Muscle of leg (tissue), 16 donors: Measurements from ENCODE around the gene PRSS38. TPM values are rescaled to one million over a fixed set of nuclear protein-coding genes. Genes with fewer than 3 reads are reported as not detected.

Experiments used
- DNase-seq: peaks from one replicate; pipeline ENCODE4 v3.0.0; 2013
- H3K27ac ChIP-seq: one replicate; pipeline ENCODE4 v1.5.1; 2013; ENCODE audit warnings: mild to moderate bottlenecking, low read length, control low read depth
- H3K27me3 ChIP-seq: one replicate; pipeline ENCODE4 v1.6.1; 2013; ENCODE audit warnings: low read length; ENCODE audit not compliant: control insufficient read depth, insufficient read depth
- H3K36me3 ChIP-seq: one replicate; pipeline ENCODE4 v1.6.1; 2013; ENCODE audit warnings: low read length; ENCODE audit not compliant: control insufficient read depth, insufficient read depth
- H3K4me1 ChIP-seq: one replicate; pipeline ENCODE4 v1.6.1; 2013; ENCODE audit warnings: low read length; ENCODE audit not compliant: control insufficient read depth, insufficient read depth
- H3K4me3 ChIP-seq: one replicate; pipeline ENCODE4 v1.5.1; 2013; ENCODE audit warnings: low read length, control low read depth
- H3K9me3 ChIP-seq: replicated peaks from 2 replicates; pipeline ENCODE4 v1.6.1; 2013; ENCODE audit warnings: low read depth, low read length; ENCODE audit not compliant: control insufficient read depth
- WGBS: methylation state at CpG from one replicate; pipeline ENCODE4 v1.1.5; 2013; ENCODE audit warnings: missing lambda C conversion rate; ENCODE audit not compliant: insufficient coverage; 5-methylcytosine and 5-hydroxymethylcytosine counted together
- long read RNA-seq, 11 donors: transcript quantifications; one replicate each; lab custom pipeline, GENCODE V29; 2026
- polyA plus RNA-seq, 8 donors: library from polyadenylated mRNA; unstranded; fragments of 120-200 nt; gene quantifications; one replicate each; pipeline versions ENCODE4 v1.2.1 to v1.2.3, GENCODE V29; 2013; ENCODE audit warnings: inconsistent platforms in 1 of 8, low replicate concordance in 1 of 8; ENCODE audit not compliant: insufficient read length in 8 of 8, insufficient read depth in 1 of 8
- total RNA-seq: library from RNA; stranded (reverse); fragments of 120-200 nt; gene quantifications from one replicate; pipeline ENCODE4 v1.2.4, GENCODE V29; 2013

PRSS38 gene
- total RNA-seq (not detected), polyA plus RNA-seq (not detected)
- long read RNA-seq, donor 1 = 0 reads
- long read RNA-seq, donor 2 = 0 reads
- long read RNA-seq, donor 3 = 0 reads
- long read RNA-seq, donor 4 = 0 reads
- long read RNA-seq, donor 5 = 0 reads
- long read RNA-seq, donor 6 = 0 reads
- long read RNA-seq, donor 7 = 0 reads
- long read RNA-seq, donor 8 = 0 reads
- long read RNA-seq, donor 9 = 0 reads
- long read RNA-seq, donor 10 = 0 reads
- long read RNA-seq, donor 11 = 0 reads

DNA sequence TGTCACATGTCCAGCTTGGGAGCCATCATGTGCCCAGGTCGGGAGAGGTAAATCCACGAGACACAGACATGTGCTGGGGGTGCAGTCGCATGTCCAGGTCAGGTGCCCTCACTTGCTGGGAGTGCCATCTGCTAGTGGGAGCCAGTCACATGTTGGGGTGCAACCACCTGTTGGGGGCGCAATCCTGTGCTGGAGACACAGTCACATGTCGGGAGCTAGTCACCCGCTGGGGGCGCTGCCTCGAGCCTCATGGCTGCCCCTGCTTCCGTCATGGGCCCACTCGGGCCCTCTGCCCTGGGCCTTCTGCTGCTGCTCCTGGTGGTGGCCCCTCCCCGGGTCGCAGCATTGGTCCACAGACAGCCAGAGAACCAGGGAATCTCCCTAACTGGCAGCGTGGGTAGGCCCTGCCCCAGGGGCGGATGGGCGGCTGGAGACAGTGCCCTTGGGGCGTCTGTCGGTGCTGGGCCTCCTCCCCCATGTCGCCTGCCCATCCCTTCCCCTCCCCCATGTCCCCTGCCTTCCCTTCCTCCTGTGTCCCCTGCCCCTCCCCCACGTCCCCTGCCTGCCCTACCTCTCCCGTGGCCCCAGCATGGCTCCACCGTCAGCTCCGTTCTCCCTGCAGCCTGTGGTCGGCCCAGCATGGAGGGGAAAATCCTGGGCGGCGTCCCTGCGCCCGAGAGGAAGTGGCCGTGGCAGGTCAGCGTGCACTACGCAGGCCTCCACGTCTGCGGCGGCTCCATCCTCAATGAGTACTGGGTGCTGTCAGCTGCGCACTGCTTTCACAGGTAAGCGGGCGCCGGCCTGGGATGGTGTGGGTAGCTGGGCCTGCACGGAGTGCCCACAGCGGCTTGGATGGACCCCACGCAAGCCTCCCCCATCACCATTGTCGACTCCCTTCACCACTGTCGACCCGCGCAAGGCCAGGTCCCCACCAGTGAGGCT lies at the start of gene PRSS38:
Gene PRSS38, plus strand, starts transcription at position 208 of the 942 bp plus-strand sequence. Its CDS starts 42 bp downstream, at position 250.
- H3K4me3 ChIP-seq = no peak within 1 kb of the TSS
- H3K27me3 ChIP-seq = no peaks in the 10 kb centered on the region
- WGBS = 94% methylated on average over 38 of the region's 44 CpGs
- DNase-seq = no peak
- H3K9me3 ChIP-seq = peaks cover 5% of the 10 kb centered on the region
- H3K4me1 ChIP-seq = no peaks in the 10 kb centered on the region
- H3K36me3 ChIP-seq = no peaks in the 10 kb centered on the region
- H3K27ac ChIP-seq = no peak within 1 kb of the TSS

DNA sequence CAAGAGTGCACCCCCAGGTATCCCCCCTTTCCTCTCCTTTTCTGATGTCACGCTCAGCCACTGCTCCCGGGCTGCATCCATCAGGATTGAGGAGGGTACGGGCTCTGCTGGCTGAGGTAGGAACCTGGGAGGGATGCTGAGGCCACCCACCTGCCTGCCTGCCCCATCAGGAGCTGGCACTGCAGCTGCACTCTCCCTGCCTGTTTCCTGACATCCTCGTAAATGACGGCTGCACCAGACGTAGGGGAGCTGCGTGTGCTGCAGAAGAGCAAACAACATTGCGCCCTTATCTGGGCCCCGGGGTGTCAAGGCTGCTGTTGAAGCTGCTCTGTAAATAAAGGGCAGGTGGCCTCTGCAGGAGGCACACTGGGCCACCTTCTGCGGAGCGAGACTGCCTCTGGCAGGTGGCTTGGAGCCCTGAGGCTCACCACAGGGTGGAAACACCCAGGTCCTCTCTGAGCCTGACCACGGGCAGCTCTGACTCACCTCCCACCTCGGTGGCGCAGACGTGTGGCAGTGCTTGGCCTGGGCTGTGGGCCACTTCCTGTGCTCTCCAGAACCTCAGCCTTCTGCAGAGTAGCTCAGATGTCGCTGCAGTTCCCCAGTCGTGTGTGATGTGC lies 49.4 kb upstream of the PRSS38 start:
- Histone ChIP-seq H3K36me3 (peaks cover 61% of the 10 kb centered on the region), H3K27me3 (no peaks in the 10 kb centered on the region), H3K4me3 (no peak overlapping the region), H3K4me1 (peaks cover 35% of the 10 kb centered on the region), H3K27ac (no peak overlapping the region), H3K9me3 (no peaks in the 10 kb centered on the region)
- no peak for DNase-seq
- WGBS = 73% methylated on average over 13 of the region's 17 CpGs

DNA sequence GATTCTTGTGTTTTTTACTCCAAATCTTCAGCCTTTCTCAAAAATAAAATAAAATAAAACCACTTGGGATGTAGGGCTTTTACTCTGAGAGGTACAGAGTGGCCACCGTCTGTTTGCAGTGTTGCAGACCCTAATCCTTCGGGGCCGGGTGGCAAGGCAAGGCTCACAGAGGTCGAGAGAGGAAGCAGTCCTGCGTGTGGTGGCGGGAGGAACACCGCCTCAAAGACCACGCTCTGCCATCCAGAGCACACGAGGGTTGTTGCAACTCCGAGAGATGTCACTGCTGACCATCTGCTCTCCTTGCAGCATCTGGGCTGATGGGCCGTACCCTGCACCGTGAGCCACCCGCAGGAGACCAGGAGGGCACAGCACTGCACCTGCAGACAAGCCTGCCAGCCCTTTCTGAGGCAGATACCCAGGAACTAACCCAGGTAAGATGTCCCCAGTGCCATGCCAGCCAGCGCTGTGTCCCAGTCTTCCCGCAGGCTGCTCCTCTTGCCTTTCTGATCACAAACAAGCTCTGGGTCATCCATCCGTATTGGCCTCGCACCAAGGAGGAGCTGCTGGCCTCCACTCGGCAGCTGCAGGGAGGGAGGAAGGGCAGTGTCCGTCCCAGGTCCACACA lies 48.7 kb upstream of the PRSS38 start:
- 79% methylated on average over 17 of the region's 19 CpGs for WGBS
- Histone ChIP-seq H3K27me3 (no peaks in the 10 kb centered on the region), H3K9me3 (no peaks in the 10 kb centered on the region), H3K4me3 (no peak overlapping the region), H3K27ac (no peak overlapping the region), H3K4me1 (peaks cover 35% of the 10 kb centered on the region), H3K36me3 (peaks cover 56% of the 10 kb centered on the region)
- peak; percentile 41 for DNase-seq

DNA sequence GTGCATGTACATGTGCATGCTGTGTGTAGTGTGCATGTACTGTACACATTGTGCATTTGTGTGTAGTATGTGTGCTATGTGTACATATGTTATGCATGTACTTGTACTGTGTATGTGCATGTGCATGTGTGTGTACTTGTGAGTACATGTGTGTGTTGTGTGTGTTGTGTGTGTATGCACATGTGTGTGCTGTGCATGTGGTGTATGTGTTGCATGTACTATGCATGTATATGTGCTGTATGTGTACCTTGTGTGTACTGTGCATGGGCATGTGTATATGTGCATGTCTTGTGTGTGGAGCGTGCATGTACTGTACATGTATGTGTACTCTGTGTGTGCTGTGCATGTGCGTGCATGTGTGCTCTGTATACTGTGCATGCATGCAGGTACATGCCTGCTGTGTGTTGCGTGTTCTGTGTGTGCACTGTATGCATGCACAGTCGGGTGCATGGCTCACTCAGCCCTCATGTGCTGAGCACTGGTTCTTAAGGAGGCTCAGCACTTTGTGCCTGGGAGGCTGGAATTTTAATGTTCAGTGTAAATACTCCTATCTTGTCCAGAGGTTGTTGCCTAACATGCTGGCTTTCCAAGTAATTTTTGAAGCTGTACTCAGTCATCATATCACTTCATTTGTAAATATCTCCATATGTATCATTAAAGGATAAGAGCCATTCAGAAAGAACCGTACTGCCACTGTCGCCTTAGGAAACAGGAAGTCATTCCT lies 47.9 kb upstream of the PRSS38 start:
- no peaks in the 10 kb centered on the region for H3K27me3 ChIP-seq
- H3K36me3 ChIP-seq = peaks cover 57% of the 10 kb centered on the region
- DNase-seq = no peak
- no peaks in the 10 kb centered on the region for H3K9me3 ChIP-seq
- H3K4me1 ChIP-seq = peaks cover 32% of the 10 kb centered on the region
- 88% methylated on average over 6 of the region's 6 CpGs for WGBS
- no peak overlapping the region for H3K4me3 ChIP-seq
- no peak overlapping the region for H3K27ac ChIP-seq

DNA sequence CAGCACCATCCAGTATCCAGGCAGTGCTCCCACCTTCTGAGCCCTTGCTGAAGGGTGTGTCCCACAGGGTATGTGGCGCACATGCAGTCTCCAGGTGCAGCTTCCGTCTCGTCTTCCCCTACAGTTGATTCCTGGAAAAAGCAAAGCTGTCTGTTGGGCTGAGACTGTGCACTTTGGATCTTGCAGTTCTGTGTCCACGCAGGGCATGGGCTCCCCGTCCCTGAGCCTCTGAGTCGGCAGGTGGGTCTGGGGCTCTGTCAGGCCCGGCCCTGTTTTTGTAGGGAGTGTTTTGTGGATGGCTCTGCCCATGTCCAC lies 47.4 kb upstream of the PRSS38 start:
- H3K4me3 ChIP-seq = no peak overlapping the region
- DNase-seq = no peak
- WGBS = 68% methylated on average over 3 of the region's 7 CpGs
- H3K4me1 ChIP-seq = peaks cover 27% of the 10 kb centered on the region
- no peaks in the 10 kb centered on the region for H3K27me3 ChIP-seq
- H3K9me3 ChIP-seq = no peaks in the 10 kb centered on the region
- H3K27ac ChIP-seq = no peak overlapping the region
- H3K36me3 ChIP-seq = peaks cover 57% of the 10 kb centered on the region

DNA sequence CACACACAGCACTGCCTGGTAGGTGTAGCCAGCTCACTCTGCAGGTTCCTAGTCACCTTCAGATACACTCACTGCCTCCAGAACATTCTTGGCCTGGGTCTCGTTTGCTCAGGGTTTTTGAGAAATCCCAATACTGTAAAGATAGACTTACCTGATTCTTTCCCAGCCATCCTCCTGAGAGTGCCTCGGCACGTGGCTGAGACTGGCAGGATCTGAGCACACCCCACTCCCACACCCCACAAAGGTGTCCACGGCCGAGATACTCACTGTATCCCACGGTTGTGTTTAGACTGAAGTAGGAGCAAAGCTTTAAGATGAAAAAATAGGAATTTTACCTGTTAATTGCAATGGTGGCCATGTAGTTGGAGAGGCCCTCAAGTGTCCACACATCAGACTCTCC lies 46.8 kb upstream of the PRSS38 start:
- Histone ChIP-seq H3K4me1 (peaks cover 28% of the 10 kb centered on the region), H3K36me3 (peaks cover 54% of the 10 kb centered on the region), H3K4me3 (no peak overlapping the region), H3K9me3 (no peaks in the 10 kb centered on the region), H3K27ac (no peak overlapping the region), H3K27me3 (no peaks in the 10 kb centered on the region)
- no peak for DNase-seq
- 70% methylated on average over 1 of the region's 6 CpGs for WGBS

DNA sequence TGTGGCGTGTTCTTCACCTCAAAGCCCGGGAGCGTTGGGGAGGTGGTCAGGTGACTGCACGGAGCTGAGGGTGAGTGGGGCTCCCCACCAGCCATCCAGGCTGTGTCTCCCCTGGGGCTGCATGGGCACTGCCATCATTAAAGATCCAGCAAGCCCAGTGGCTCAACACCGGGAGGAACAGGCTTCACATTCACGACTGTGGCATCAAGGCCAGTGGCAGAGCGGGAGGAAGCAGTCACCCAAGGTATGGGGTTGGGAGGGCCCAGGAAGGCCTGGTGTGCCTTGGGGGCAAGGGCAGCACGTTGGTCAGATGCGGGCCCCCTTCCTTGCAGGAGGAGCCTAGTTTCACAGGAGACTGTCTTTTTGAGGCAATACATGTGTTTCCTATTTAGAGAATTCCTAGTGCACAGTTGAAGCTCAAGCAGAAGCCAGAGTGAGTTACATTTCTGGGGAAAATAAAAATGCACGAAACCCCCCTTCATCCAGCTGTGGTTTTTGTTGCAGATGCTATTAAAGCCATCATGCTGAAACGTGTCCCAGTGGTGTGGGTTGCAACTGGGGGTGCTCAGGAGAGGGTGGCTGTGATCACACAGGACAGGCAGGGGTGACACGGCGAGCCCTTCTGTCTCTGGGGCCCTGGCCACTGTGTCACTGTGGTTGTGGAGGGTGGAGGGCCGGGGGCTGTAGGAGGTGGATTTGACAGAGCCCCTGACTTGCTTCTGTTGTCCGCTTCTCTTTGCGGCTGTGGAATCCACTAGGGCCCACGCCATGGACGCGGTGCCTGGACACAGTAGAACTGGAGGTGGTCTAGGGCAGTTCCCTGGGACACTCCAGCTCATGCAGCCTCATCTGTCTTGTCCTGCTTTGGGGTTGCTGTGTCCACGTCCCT lies 46.2 kb upstream of the PRSS38 start:
- Histone ChIP-seq H3K27ac (no peak overlapping the region), H3K9me3 (no peaks in the 10 kb centered on the region), H3K36me3 (peaks cover 50% of the 10 kb centered on the region), H3K4me1 (peaks cover 34% of the 10 kb centered on the region), H3K4me3 (no peak overlapping the region), H3K27me3 (no peaks in the 10 kb centered on the region)
- DNase-seq = no peak
- WGBS = 76% methylated on average over 14 of the region's 20 CpGs

DNA sequence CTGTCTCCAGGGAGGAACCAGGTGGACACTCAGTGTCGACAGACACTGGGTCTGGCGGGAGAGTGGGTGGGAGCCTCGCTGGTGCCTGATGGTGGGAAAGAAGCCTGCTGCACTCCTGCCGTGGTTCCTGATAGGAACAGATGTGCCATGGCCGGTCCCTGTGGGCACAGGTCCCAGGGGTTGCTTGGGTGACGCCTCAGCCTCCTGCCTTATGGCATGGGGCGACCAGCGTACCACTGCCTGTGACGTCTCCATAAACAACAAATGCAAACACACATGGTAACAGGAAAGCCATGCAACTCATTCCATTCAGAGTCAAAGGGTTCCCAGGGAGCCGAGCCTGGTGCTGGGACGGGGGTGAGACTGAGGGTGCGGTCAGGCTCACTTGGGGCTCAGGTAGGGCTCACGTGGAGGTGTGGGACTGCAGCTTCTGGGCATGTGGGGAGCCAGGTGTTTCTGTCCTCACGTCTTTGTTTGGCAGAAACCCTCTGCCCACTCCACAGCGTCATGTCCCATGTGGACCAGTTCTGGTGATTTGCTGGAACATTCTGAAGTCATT lies 45.5 kb upstream of the PRSS38 start:
- DNase-seq = no peak
- Histone ChIP-seq H3K36me3 (peaks cover 48% of the 10 kb centered on the region), H3K4me1 (peaks cover 42% of the 10 kb centered on the region), H3K4me3 (no peak overlapping the region), H3K27ac (no peak overlapping the region), H3K9me3 (no peaks in the 10 kb centered on the region), H3K27me3 (no peaks in the 10 kb centered on the region)
- 74% methylated on average over 12 of the region's 15 CpGs for WGBS

DNA sequence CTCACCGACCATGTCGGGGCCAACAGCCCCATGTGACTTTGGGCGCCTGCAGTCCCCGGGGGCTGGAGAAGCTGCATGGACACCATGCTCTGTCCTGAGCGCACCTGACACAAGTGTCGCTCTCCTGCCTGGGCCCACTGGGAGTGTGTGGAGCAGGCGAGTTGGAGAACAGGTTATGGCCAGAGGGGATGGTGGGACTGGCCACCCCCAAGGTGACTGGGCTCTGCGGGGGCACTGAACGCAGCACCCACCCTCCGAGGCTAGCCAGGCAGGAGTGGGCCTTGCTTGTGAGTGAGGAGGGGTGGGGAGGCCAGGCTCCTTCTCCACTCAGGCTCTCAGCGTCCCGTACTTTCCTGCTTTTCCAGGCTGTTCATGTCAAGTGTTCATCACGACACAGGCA lies 44.7 kb upstream of the PRSS38 start:
- H3K27me3 ChIP-seq = no peaks in the 10 kb centered on the region
- H3K4me1 ChIP-seq = peaks cover 50% of the 10 kb centered on the region
- H3K9me3 ChIP-seq = no peaks in the 10 kb centered on the region
- H3K27ac ChIP-seq = no peak overlapping the region
- peaks cover 41% of the 10 kb centered on the region for H3K36me3 ChIP-seq
- H3K4me3 ChIP-seq = no peak overlapping the region
- WGBS = 96% methylated on average over 9 of the region's 13 CpGs
- no peak for DNase-seq
